Retinal pigment epithelial cell (primary cell): ENCODE data around the gene C3.
"Not testable (repeated sequence)": the region's sequence is repeated elsewhere in the genome, so short reads cannot be mapped to it uniquely, and the experiment has no call there.

Experiments
- DNase-seq: peaks from one replicate; pipeline ENCODE4 v3.0.0-alpha.2; 2010; ENCODE audit warnings: low read depth
- H3K4me3 ChIP-seq: 2 replicates; pipeline ENCODE4 v1.5.1; 2011; ENCODE audit warnings: mild to moderate bottlenecking, low read length, control low read depth, moderate library complexity
- TF ChIP-seq, protein P1 (sequence below): conservative IDR thresholded peaks from 2 replicates; pipeline ENCODE4 v1.5.1; 2011; ENCODE audit warnings: low read depth, low read length, control low read depth, inconsistent platforms

C3 gene

GRCh38 chr19:6766357-6767080 is 46.1 kb upstream of the C3 start:
- TF ChIP-seq, protein P1, sequence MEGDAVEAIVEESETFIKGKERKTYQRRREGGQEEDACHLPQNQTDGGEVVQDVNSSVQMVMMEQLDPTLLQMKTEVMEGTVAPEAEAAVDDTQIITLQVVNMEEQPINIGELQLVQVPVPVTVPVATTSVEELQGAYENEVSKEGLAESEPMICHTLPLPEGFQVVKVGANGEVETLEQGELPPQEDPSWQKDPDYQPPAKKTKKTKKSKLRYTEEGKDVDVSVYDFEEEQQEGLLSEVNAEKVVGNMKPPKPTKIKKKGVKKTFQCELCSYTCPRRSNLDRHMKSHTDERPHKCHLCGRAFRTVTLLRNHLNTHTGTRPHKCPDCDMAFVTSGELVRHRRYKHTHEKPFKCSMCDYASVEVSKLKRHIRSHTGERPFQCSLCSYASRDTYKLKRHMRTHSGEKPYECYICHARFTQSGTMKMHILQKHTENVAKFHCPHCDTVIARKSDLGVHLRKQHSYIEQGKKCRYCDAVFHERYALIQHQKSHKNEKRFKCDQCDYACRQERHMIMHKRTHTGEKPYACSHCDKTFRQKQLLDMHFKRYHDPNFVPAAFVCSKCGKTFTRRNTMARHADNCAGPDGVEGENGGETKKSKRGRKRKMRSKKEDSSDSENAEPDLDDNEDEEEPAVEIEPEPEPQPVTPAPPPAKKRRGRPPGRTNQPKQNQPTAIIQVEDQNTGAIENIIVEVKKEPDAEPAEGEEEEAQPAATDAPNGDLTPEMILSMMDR: no peak
- no peak for DNase-seq
- peak overlapping the region; percentile 50 for H3K4me3 ChIP-seq

GRCh38 chr19:6765738-6766356 is 45.4 kb upstream of the C3 start:
- TF ChIP-seq, protein P1: no peak
- no peak for DNase-seq
- no peak overlapping the region for H3K4me3 ChIP-seq

DNA sequence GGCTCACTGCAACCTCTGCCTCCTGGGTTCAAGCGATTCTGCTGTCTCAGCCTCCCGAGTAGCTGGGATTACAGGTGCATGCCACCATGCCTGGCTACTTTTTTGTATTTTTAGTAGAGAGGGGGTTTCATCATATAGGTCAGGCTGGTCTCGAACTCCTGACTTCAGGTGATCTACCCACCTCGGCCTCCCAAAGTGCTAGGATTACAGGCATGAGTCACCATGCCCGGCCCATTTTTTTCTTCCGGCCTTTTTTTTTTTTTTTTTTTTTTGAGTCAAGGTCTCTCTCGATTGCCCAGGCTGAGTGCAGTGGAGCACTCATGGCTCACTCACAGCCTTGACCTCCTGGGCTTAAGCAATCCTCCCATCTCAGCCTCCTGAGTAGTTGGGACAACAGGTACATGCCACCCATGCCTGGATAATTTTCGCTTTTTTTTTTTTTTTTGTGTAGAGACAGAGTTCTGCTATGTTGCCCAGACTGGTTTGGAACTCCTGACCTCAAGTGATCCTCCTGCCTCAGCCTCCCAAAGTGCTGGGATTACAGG is 41.9 kb upstream of the C3 start:
- DNase-seq, H3K4me3 ChIP-seq: not testable (repeated sequence)

- no peak for DNase-seq
- TF ChIP-seq, protein P1: no peak
- H3K4me3 ChIP-seq: no peak overlapping the region
Measured at GRCh38 chr19:6761053-6761676, 40.7 kb upstream of the C3 start.

DNA sequence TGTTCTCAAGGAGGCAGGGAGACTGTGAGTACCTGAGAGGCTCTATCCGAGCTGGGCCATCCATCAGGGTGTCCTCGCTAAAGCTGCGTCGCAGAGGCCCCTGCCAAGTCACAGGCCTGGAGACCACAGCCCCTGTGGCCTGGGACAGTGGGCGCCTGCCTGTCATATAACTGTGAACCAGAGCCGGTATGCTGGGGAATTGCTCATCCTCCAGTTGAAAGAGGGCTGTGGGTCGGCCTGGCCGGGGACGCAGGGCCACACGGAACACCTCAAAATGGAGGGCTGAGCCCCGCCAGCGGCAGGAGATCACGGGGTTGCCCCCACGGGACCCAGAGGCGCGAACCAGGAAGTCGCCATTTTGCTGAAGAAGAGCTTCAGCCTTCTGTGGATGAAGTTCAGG is 40.2 kb upstream of the C3 start:
- no peak overlapping the region for H3K4me3 ChIP-seq
- no peak for DNase-seq
- TF ChIP-seq, protein P1: no peak

GRCh38 chr19:6754653-6755463 is 34.4 kb upstream of the C3 start:
- no peak for DNase-seq
- TF ChIP-seq, protein P1: no peak
- no peak overlapping the region for H3K4me3 ChIP-seq

DNA sequence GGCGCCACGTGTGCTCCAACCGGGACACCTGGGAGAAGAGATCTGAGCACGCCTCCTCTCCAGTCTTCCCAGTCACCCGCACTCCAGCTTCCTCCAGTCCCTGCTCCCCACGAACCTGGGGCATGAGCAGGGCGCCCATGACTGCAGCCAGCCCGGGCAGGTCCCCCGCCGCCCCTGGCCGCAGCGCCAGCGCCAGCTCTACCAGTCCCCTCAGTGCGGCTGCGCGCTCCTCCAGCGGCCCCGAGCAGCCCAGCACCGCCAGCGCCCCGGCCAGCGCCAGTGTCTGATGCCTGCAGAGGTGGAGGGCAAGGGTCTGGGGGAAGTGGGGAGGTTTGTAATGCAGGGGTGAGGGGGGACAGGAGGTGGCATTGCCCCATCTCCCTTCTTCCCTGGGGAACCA is 33.7 kb upstream of the C3 start:
- H3K4me3 ChIP-seq: no peak overlapping the region
- TF ChIP-seq, protein P1: no peak
- no peak for DNase-seq
